Activated naive CD4-positive, alpha-beta T cell (primary cell): ENCODE results near the gene KRT7.

Experiments used
- DNase-seq, 4 experiments: peaks; one replicate each; lab custom pipeline; 2025; lab: John Stamatoyannopoulos, UW

The KRT7 gene

DNA sequence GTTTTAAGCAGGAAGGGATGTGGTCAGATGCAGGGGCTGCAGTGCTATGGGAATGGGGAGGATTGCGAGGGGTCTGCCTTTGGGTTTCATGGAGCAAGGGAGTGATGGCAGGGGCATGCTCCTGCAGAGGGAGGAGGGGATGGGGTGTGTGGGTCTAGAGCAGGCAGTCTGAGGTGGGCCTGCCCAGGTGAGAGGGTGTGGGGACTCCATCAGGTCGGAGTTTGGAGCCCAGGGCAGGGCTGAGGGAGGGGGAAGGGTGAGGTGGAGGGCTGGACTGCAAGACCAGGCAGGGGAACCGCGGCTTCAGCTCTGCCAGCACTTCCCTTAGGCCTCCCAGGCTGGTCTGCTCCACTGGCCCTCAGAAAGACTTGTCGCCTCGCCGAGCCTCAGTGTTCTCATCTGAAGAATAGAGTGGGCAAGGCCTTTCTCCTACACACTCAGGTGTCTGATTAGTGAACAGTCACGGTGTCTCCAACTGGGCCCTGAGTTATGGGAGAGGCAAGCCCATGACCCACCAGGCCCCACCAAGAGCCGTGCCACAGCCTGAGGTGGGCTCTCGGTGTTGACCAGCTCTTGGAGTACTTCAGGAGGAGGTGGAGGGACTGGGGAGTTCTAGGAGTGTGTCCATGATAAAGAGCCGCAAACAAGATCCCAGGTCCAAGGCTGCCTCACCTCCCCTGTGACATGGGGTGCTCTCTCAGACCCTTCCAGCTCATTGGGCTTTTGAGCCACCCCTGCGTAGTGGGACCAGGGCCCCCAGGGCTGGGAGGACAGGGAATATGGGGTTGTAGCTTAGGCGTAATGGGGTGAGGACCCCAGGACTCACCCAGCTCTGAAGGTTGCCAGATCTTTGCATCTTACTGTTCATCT lies 21.1 kb upstream of the KRT7 start:
- DNase-seq = no peak

DNA sequence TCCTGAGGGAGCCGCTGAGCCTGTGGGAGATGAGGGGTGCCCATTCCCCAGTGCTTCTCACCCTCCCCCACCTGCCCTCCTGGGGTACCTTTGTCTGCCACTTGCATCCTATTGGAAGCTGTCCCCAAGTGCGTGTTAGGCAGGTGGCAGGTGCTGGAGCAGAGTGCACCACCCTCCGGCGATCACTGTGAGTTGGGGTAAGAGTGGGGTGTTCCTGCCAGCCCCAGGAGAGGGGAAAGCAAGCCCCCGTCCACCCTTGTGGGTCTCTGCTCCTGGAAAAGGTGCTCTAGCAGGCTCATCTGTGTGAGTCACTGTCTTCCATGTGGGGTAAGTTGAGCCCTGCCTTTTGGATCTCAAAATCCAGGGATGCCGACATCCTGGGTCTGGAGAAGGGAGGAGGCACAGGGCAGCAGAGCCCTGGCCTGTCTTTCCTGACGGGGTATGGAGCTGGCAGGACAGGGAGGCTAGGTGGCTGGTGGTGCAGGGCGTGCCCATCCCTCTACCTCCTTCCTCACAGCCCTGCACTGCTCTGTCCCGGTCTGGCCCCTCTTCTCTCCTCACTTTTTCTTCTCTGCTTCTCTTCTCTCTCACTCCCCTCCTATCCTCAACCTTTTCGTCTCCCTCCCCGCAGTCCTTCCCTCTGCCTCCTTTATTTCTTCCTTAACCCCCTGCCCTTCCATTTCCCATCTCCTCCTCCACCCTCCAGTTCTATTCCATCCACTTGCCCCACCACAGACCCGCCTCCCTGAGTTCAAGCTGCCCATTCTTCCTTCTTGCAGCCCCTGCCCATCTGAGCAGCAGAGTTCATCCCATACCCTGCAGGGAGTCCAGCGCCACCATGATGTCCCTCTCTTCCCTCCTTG lies 20.1 kb upstream of the KRT7 start:
- no peak for DNase-seq

DNA sequence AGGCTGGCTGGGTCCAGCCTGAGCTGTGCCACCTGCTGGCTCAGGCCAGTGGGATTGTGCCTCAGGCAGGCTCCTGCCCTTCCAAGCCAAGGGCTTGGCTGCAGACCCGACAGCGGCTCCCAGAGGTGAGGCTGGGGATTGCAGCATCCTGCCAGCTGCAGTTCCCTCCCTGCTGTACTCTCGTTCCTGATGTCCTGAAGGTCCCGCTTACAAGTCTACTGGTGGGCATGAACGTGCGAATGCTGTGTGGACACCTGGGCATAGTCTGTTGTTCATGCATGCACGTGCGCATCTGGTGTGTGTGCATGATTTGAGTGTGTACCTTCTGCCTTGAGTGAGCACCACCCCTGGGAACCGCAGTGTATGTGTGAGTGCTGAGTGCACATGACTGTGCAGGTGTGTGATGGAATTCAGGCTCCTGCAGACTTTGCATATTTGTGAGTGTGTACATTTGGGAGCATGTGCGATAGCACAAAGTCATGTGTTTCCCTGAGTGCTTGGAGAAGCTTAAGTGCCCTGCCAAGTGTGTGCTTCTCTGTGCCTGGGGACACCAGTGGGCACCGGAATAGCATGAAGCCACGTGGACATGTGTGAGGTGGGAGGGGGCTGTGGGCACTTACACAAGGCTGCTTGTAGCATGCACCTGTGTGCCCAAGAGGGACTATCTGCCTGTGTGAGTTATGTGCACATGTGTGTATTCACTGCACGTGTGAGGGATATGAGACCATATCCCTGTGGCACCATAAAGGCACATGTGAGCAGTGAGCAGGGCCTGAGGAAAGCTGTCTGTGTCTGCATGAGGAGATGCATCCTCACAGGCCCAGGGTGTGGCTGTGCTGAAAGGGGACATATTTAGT lies 19.3 kb upstream of the KRT7 start:
- peak in 3 of 4 experiments; percentile 9 to 32 (median 20) for DNase-seq

DNA sequence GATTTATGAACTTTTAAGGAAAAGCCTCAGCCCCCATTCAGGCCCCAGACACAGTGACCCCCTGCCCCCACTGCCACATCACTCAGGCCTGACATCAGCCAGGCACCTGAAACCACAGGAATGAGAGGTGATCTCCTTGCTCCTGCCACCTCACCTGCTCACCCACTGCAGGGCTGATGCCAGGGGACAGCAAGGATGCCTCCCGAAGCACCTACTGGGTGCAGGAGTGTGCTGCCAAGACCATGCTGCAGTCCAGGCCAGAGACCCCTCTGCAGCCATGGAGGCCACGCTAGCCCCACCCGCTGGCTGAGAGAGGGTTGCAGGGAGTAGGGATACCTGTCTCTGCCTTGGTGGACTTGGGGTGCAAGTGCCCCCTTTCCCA lies 18.6 kb upstream of the KRT7 start:
- no peak for DNase-seq

DNA sequence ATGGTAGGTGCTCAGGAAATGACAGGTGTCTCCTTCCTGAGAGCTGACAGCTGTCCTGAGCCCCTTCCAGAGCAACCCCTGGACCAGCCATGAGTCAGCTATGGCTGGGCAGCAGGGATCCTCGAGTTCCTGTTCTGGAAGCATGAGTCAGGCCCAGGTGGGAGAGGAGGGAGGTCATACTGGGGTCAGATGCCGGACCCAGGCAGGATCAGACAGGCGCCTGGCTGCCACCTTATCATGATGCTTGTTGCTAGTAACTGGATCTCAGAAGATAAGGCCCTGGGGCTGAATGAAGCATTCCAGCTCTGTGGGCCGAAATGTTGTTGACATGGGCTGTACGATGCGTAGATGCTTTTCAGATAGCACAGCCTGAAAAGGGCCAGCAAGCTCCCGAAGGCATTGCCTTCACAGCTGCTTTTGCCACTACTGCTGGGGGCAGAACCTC lies 17.4 kb upstream of the KRT7 start:
- no peak for DNase-seq

DNA sequence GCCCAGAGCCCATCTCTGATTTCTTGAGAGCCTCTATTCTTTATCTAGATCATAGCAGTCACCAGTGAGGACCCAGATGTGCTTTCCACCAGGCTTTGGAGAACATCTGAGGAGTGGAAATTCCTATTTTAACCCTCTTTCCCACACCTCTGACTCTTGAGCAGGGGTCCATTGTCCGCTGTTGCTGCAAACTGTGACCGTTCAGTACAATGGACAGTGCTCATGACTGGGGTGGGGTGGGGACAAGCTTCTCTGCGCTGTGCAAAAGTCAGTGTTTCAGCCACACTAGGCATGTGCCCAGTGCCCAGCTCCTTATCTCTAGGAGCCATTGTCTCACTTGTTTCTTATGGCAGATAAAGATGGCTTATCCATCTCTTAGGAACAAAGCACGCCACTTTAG lies 16.9 kb upstream of the KRT7 start:
- no peak for DNase-seq

DNA sequence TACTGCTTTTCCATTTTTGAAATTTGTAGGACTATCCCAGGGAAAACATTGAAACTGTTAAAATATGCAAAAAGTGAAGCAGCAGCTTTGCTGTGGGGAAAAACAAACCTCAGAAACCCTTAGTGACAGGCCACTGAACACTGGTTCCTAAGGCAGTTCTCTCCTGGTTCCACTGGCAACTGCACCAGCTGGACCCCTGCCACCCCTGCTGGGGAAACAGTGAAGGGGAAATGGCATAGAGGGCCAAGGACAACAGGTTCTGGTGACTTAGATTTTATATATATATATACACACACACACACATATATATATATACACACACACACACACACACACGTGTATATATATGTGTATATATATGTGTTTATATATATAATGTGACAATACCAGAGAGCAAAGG lies 16.2 kb upstream of the KRT7 start:
- DNase-seq = no peak

DNA sequence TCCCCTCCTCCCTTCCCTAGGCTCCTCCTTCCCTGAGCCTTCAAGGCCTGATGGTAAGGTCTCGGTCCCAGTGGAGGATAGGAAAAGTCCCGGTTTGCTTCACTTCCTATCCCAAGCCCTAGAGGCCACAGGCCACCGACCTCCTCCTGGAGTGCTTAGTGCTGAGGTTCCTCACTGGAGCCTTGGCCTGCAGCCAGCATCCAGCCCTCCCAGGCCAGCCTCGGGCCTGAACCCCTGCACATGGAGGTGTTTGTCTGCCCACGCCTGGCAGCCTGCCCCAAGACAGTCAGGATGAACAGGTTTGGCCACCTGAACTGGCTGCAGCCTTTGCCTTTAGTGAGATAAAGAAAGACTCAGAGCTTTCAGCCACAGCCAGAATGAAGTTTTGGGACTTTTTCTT lies 15.8 kb upstream of the KRT7 start:
- no peak for DNase-seq

DNA sequence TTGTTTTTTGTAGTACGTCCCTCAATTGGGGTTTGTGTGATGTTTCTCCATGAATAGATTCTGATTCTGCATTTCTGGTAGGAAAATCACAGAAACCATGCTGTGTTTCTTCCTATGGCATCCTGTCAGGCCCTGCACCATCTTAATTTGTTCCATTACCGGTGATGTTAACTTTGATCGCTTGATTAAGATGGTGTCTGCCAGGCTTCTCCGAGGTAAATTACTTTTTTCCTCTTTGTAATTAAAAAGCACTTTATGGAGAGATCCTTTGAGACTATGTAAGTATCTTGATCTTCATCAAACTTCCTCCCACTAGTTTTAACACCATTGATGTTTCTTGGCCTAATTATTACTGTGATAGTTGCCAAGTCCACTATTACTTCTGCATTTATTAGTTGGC lies 15.0 kb upstream of the KRT7 start:
- DNase-seq = no peak

DNA sequence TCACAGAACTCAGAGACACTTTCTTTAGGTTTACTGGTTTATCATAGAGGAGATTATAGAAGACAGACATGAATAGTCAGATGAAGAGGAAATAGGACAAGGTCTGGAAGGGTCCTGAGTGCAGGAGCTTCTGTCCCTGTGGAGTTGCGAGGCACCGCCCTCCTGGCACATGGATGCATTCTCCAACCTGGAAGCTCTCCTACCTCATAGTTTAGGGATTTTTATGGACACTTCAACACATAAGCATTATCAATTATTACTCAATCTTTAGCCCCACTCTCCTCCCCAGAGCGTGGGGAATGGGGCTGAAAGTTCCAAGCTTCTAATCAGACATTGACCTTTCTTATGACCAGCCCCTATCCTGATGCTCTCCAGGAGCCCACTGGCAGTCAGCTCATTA lies 12.6 kb upstream of the KRT7 start:
- no peak for DNase-seq

DNA sequence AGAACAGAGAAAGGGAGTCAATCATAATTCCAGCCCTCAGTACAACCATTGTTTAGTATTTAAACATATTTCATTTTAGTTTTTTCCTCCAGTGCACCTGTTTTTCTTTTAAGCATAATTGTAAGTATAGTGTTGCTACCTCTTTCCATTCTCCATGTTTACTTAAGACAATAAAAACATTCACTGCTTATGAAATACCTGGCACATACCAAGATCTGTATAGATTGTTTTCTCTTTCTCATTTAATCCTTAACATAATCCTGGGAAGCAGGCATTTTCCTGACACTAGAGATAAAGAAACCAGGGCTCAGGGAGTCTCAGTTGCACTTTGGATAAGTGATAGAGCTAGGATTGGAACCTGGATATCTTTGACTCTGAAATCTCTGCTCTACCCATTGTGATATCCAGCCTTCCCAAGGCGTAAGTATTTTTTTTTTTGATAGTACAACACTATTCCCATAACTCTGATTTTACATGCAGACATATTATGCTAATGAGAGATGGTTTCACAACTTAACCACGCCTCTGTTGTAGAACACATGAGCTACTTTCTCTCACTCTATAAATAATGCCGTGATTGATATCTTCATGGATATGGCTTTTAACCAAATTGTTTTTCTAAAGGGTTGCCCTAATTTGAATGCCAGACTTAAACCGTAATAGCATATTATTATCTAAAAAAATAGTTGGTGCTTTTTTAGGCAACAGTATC lies 11.8 kb upstream of the KRT7 start:
- no peak for DNase-seq

DNA sequence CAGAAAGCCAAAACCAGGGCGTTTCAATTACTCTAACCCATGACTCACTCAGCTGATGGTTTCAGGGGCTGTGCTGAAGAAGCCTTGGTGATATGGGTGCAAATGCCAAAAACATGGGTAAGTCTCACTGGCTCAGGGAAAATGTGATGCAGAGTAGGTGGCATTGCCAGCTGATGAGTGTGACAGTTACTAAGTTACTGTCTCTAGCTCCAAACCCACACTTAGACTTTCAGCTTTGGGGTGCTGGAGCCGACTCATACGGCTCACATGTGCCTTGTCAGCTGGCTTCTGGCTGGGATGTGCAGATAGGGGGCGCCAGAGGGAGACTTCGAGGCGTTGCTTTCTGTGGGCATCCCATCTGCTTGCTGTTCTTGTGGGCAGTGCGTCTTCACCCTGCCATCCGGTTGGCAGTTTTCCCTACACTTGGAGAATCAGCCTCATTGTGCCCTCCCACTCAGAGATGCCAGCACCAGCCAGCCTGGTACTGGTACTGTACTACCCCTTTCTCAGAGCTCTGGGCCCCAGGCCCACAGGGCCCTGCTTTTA lies 11.1 kb upstream of the KRT7 start:
- DNase-seq = peak in 2 of 4 experiments; percentile 14 to 33

DNA sequence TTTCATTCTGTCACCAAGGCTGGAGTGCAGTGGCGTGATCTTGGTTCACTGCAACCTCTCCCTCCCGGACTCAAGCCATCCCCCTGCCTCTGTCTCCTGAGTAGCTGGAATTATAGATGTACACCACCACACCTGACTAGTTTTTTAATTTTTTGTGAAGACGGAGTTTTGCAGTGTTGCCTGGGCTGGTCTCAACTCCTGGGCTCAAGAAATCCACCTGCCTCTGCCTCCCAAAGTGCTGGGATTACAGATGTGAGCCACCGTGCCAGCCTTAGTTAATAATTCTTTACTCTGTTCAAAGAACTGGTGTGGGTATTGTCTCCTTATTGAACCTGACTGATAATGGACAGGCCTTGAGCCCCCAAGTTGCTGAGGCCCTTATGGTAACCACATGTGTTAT lies 10.4 kb upstream of the KRT7 start:
- DNase-seq = no peak

DNA sequence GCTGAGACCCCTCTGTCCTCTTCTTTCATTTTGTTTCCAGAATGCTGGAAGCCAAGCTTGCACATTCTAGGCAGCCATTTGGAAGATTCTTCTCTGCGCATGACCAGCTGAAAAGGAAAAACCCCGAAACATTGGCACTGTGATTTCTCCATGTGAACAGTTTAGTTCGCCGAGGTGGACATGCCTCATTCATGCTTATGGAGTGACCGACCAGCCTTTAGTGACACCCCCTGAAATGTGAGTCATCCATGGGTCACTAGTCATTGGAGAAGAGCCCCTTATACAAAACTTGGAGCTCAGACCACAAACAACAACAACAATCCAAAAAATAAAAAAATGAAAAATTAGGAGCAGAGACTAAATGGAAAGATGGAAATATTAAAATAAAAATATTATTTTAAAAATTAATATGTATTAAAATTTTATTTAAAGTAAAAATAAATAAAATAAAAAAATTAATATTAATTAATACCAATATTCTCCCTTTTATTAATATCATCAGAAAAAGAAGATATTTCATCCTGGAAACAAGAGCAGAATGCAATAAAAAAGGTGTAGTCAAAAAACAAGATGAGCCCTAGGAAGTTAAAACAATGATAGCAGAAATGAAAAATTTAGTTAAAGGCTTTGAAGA lies 9.5 kb upstream of the KRT7 start:
- no peak for DNase-seq

DNA sequence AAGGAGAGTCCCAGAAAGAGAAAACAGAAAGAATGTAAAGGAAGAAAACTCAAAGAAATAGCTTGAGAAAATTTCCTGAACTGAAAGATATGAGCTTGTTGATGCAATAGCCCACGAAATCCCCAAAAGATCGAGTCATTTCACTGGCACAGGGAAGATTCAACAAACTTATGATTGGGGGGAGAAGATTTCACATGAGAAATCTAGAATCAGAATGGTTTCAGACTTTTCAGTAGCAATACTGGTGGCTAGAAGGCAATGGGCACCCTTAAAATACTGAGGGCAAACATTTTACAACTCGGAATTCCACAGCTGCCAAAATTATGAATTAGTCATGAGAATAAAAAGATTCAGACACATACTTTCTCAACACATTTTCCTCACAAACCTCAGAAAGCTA lies 8.9 kb upstream of the KRT7 start:
- DNase-seq = no peak

DNA sequence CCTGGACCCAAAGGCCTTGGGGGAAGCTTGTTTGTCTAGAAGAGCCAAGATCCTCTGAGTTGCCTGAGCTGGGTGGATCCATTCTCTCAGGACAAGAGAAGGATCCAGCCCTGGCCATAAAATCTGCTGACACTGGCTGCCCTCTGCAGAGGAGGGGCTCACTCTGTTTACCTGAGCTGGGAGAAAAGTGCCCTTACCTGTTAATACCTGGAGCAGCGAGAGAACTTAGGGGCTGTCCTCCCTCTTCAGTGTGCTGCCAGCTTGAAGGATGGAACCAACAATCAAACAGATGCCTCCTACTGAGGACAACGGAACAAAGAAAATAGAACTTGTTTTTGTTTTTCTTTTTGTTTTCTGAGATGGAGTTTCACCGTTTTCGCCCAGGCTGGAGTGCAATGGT lies 7.3 kb upstream of the KRT7 start:
- no peak for DNase-seq

DNA sequence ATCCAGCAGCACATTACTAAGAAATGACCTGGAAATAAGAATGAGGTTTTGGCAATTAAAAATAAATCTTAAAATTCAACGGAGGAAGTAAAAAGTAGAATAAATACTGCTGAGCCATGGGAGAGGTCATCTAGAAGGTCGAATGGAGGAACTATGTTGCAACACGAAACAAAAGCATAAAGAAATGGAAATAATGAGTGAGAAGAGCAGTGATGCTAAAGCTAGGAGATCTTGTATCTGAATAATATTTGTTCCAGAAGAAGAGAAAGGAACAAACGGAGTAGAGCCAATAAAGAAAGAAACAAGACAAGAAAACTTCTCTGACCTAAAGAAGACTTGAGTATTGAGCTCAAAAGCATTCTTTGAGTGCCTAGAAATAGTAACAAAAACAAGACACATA lies 6.6 kb upstream of the KRT7 start:
- DNase-seq = no peak

DNA sequence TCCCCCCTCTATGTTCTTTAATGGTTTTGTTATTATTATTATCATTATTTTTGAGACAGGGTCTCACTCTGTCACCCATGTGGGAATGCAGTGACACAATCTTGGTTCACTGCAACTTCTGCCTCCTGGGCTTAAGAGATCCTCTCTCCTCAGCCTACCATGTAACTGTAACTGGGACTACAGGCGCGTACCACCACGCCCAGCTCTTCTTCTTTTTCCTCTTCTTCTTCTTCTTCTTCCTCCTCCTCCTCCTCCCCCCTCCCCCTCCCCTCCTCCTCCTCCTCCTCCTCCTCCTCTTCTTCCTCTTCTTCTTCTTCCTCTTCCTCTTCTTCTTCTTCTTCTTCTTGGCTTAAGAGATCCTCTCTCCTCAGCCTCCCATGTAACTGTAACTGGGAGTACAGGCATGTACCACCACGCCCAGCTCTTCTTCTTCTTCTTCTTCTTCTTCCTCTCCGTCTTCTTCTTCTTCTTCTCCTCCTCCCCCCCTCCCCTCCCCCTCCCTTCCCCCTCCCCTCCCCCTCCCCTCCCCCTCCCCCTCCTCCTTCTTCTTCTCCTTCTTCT lies 5.4 kb upstream of the KRT7 start:
- no peak for DNase-seq

DNA sequence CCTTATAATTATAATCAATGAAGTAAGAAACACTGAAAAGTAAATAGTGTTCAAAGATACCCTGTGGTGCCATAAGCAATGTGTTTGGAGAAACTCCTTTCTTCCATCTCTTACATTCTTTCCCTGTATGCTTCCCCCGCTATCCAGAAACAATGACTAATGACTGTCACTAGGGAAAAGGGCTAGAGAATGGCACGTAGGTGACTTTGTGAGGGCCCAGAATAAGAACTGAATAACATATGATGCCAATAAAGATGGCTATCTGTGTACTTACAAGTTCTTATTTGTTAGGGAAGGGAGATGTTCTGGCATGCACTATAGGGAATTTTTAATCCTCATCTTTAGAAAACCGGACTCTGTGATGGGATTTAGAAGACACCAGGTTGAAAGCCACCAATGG lies 4.7 kb upstream of the KRT7 start:
- no peak for DNase-seq

DNA sequence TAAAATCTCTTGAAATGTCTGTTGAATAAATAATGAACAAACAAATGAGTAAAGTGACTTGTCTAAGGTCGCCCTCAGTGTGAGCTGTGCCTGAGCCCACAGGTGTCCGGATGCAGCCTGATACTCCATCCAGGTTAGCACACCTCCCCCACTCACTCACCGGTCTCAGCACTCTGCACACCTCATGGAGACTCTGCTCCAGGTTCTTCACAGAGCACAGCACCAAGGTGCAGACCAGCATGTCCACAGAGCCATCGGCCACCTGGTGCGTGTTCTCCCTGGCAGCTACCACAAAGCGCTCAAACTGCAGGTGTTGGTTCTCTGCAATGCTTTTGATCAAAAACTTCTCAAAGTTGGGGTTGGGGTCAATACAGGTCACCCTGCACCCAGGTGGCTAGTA lies 4.1 kb upstream of the KRT7 start:
- DNase-seq = no peak
